Suppressor macrophage treated with lipopolysaccharide for 4 hours (primary cell): Measurements from ENCODE around the gene MAD1L1.
"Not testable (repeated sequence)": the region's sequence is repeated elsewhere in the genome, so short reads cannot be mapped to it uniquely, and the experiment has no call there.

ENCODE experiments used
- DNase-seq: peaks from one replicate; pipeline ENCODE4 v3.0.0-alpha.2; 2020

The MAD1L1 gene

GRCh38 chr7:1815551-1816281 lies 417.0 kb downstream of the MAD1L1 start:
- not testable (repeated sequence) for DNase-seq

DNA sequence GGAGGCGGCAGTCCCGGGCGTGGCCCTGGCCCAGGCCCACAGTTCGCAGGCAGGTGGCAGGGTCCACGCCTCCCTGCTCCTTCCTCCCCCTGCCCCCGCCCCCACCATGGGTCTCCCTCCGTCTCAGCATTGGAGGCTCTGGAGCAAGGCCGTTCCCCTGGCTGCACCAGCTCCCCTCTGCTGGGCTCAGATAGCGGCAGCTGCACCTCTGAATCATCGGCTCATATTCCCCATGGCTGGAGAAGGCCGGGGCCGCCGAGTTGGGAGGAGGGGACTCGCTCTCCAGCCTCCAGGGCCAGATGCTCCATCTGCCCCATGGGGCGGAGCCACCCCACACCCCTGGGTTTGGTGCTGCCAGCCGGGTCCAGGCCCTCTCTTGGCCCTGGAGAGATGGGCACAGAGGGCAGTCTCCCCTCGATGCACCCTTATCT lies 417.7 kb downstream of the MAD1L1 start:
- DNase-seq, result no peak

GRCh38 chr7:1814089-1814811 lies 418.5 kb downstream of the MAD1L1 start:
- no peak for DNase-seq

DNA sequence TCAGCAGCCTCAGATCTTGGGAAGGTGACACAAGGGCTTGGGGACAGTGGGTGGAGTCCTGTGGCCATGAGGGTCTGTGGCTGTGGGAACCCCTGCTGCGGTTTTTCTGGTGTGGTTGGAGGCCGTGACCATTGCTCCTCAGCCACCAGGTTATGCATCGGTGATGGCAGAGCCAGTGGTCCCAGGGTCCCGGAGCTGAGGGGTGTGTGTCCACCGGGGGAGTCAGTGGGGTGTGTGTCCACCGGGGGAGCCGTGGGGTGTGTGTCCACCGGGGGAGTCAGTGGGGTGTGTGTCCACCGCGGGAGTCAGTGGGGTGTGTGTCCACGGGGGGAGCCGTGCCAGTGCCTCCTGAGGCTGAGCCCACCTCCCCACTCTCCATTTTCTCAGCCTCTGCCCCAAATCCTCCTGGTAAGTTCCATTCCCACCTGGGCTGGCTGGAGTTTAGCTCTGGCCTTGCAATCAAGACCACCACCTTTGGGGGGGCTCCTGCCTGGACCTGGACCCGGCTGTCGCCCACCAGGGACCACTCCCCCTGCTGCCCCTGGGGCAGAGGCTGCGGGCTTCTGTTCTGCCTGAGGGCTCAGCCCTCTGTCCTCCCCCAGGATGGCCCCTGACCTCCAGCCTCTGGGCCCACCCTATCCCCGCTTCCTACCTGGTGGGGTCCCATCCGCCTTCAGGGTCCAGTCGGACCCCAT lies 419.2 kb downstream of the MAD1L1 start:
- no peak for DNase-seq

- DNase-seq, result no peak
These were observed 420.0 kb downstream of the MAD1L1 start for GRCh38 chr7:1812509-1813393.

GRCh38 chr7:1811850-1812508 lies 420.8 kb downstream of the MAD1L1 start:
- DNase-seq, result no peak

DNA sequence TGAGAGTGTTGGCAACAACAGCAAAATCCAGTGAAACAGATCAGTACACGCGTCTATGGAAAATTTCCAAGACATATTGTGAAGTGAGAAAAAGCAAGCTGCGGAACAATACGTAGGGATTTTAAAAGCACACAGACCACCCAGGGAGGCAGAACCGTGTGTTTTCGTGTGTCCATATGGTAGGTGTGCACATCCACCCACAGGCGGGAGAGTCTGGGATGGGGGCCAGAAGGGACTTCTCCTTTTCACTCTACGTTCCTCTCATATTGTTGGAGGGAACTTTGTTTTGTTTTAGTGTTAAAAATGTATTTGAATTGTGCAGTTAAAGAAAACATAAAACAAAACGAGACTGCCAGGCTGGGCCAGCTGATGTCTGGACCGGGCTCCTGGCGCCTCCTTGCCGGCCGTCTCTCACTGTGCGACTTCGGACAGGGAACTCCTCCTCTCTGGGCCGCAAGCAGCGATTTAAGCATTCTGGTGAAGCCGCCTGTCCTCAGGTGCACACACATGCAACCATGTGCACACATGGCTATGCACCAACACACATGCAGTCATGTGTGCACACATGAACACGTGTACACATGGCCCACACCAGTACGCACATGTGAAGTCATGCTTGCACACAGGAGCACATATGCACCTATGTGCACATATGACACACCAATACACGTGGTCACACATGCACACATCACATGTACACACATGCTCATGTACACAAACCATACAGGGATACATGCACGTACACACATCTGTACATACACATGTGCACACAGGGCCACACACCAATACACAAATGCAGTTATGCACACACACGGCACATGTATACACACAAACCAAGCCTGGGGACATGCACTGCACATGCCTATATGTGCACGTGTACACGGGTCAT lies 421.5 kb downstream of the MAD1L1 start:
- DNase-seq, result no peak

- DNase-seq, result no peak
These were observed 422.2 kb downstream of the MAD1L1 start for GRCh38 chr7:1810521-1810920.

DNA sequence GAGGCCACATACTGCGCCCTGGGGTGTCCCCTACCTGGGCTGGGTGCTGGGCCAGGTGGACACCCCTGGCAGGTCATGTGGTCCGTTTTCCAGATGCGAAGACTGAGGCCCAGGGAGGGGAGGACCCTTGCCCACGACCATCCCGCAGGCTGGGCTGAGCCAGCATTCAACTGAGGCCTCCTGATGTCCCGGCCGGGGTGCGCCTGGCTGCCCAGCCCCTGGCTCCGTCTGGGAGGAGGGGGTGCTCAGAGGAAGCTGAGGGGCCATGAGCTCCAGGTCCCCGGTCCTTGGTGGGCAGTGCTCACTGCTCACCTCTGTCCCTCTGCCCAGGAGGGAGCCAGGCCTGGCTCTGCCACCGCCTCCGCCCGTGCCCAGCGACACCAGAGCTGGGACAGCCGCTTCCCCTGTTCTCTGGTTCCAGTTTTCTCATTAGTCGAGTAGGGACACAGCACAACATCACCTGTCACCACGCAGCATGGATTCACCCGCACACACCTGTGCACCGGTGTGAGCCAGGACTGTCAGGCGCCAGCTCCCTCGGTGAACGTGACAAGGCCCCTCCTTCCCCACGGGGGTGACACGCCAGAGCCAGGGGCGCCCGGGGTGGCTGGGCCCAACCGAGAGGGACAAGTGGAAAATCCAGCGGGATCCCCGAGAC lies 423.0 kb downstream of the MAD1L1 start:
- no peak for DNase-seq

- no peak for DNase-seq
These were observed 423.7 kb downstream of the MAD1L1 start for GRCh38 chr7:1809070-1809469.

DNA sequence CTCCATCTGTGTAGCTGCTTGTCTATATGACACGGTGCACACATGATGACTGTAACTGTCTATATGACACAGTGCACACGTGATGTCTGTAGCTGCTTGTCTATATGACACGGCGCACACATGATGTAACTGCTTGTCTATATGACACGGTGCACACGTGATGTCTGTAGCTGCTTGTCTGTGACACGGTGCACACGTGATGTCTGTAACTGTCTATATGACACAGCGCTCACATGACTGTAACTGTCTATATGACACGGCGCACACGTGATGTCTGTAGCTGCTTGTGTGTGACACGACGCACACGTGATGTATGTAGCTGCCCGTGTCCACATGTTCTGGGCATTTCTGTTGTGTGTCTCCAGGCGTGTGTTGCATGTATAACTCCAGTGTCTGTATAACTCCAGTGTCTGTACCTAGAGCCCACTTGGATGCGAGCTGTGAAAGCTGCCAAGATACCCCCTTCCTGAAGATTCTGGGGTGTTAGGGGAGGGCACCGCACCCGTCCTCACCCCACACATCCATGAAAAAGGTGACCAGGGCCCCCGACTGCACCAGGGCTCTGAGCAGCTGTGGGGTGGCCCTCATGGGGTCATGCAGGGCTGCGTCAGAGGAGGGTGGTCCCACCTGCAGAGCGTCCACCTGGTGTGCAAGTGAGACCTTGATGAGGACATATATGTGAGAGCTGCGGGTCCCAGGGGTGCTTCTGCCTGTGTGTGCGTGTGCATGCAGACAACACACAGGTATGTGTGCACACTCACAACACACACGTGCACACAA lies 424.7 kb downstream of the MAD1L1 start:
- DNase-seq, result no peak

GRCh38 chr7:1806354-1806753 lies 426.4 kb downstream of the MAD1L1 start:
- no peak for DNase-seq

GRCh38 chr7:1804310-1804709 lies 428.4 kb downstream of the MAD1L1 start:
- DNase-seq, result no peak

DNA sequence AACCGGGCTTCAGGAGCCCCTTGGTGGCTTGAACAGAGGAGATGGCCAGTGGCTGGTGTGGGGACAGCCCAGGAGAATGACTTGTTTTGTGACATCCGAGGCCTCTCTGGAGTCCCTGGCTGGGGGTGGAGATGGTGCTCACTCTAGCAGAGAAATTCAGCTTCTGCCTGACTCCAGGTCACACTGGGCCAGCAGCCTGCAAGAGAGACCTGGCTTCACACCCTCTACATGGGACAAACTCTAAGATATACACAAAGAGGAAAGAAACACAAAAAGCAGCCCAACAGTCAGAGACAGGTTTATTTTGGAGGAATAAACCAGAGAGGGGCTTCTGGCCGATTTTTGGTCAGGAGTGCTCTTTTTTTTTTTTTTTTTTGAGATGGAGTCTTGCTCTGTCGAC lies 429.8 kb downstream of the MAD1L1 start:
- DNase-seq, result no peak

DNA sequence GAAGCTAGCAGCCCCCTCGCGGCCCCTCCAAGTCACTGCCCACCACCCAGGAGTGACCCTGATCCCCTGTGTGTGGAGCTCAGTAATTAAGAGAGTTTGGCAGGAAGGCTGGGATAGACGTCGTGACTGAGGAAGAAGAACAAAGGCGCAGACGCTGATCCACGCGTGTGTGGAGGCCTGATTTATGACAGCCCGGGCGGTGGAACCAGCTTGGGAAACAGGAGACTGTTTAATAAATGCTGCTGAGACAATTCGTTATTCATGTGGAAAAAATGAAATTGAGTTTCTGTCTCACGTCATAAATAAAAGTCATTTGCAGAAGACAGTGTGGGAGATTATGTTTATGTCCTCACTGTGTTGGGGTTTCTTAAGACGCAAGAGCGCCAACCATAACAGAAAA lies 431.8 kb downstream of the MAD1L1 start:
- DNase-seq, result no peak

DNA sequence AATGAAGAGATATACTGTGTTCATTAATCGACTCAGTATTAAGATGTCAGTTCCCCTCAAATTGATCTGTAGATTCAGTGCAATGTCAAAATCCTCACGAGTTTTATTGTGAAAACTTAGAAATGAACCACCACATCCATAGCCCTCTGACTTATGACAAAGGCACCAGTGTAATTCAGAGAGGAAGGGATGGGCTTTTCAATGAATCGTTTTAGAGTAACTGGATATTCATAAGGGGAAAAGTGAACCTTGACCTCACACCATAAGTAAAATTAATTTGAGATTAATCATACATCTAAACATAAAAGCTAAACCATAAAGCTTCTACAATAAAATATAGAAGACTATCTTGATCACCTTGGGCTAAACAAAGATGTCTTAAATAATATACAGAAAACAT lies 434.6 kb downstream of the MAD1L1 start:
- no peak for DNase-seq

GRCh38 chr7:1794888-1795542 lies 437.7 kb downstream of the MAD1L1 start:
- DNase-seq, result no peak

- no peak for DNase-seq
These were observed 445.0 kb downstream of the MAD1L1 start for GRCh38 chr7:1787681-1788235.

GRCh38 chr7:1787241-1787640 lies 445.5 kb downstream of the MAD1L1 start:
- no peak for DNase-seq
